Measurements from ENCODE around the gene PIK3AP1. TPM values are rescaled to one million over a fixed set of nuclear protein-coding genes. Genes with fewer than 3 reads are reported as not detected.

PIK3AP1 gene
- total and polyA plus RNA-seq, 2 of the 4 experiments (the other 2 are of a cell fraction), result under 0.01 to 0.14 TPM

GRCh38 chr10:96560489-96560888 is 159.8 kb downstream of the PIK3AP1 start:
- BruUV-seq (replicated peaks), result no TSS peak
- H3K4me3 ChIP-seq (ENCODE audit: insufficient read depth, low read depth, low read length), result no peak overlapping the region
- CTCF ChIA-PET, result no interaction called here
- H2BK20ac ChIP-seq (ENCODE audit: low read depth, low read length), result no peak overlapping the region
- H3K56ac ChIP-seq (ENCODE audit: extremely low read depth, insufficient read depth, low read length), result no peak overlapping the region
- no peak overlapping the region for H3K14ac ChIP-seq (replicated peaks; ENCODE audit: low read depth, low read length)
- peaks cover 19% of the 10 kb centered on the region for H3K36me3 ChIP-seq (ENCODE audit: control insufficient read depth, insufficient read depth, low read length)
- DNase-seq (no peak), ATAC-seq (ENCODE audit: low read depth) (no peak)
- POLR2A ChIA-PET (ENCODE audit: unreplicated experiment), result no interaction called here
- WGBS, 2 experiments (ENCODE audit: extremely low coverage in 2 of 2, insufficient read length in 1 of 2), result no CpG with 5 or more reads among the region's 2 CpGs
- H3K27me3 ChIP-seq (ENCODE audit: control insufficient read depth, insufficient read depth, low read length), result no peaks in the 10 kb centered on the region
- dilution Hi-C loops (cut with HindIII; ENCODE audit: low sequenced_read_pairs, unreplicated experiment) (no loop called here), intact Hi-C loops (cut with micrococcal nuclease) (no loop called here), in situ Hi-C loops (cut with MboI; ENCODE audit: low sequenced_read_pairs) (no loop called here)
- peaks cover 55 to 71% of the 10 kb centered on the region in 2 experiments for H3K79me1 ChIP-seq (ENCODE audit: low read depth in 1 of 2, low read length in 2 of 2)
- no peak overlapping the region for H3K27ac ChIP-seq (ENCODE audit: insufficient read depth, low read length)
- no peak overlapping the region for H2BK5ac ChIP-seq (ENCODE audit: low read depth, low read length, poor library complexity, severe bottlenecking)
- TF ChIP-seq RAD21 (IDR thresholded peaks at IDR 0.05; ENCODE audit: low read length), result no peak
- TF ChIP-seq, protein P1, sequence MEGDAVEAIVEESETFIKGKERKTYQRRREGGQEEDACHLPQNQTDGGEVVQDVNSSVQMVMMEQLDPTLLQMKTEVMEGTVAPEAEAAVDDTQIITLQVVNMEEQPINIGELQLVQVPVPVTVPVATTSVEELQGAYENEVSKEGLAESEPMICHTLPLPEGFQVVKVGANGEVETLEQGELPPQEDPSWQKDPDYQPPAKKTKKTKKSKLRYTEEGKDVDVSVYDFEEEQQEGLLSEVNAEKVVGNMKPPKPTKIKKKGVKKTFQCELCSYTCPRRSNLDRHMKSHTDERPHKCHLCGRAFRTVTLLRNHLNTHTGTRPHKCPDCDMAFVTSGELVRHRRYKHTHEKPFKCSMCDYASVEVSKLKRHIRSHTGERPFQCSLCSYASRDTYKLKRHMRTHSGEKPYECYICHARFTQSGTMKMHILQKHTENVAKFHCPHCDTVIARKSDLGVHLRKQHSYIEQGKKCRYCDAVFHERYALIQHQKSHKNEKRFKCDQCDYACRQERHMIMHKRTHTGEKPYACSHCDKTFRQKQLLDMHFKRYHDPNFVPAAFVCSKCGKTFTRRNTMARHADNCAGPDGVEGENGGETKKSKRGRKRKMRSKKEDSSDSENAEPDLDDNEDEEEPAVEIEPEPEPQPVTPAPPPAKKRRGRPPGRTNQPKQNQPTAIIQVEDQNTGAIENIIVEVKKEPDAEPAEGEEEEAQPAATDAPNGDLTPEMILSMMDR (conservative IDR thresholded peaks at IDR 0.05; ENCODE audit: low read depth, low read length), result no peak
- TF ChIP-seq MAZ (IDR thresholded peaks at IDR 0.05; ENCODE audit: borderline replicate concordance, low read depth, low read length), result no peak
- TF ChIP-seq RCOR1 (IDR thresholded peaks at IDR 0.05; ENCODE audit: insufficient replicate concordance, low read length), result no peak
- no peak for TF ChIP-seq POLR2A (IDR thresholded peaks at IDR 0.05; ENCODE audit: low read depth, low read length)
- no peak for TF ChIP-seq BHLHE40 (IDR thresholded peaks at IDR 0.05; ENCODE audit: low read depth, low read length)
- no peak for TF ChIP-seq USF2 (IDR thresholded peaks at IDR 0.05; ENCODE audit: low read depth, low read length)
- no peak for TF ChIP-seq CHD1 (IDR thresholded peaks at IDR 0.05; ENCODE audit: low read depth, low read length)
- no peak for TF ChIP-seq NFE2L2 (IDR thresholded peaks at IDR 0.05; ENCODE audit: low read depth, low read length)
- H2AFZ ChIP-seq (replicated peaks; ENCODE audit: low read length, poor library complexity), result no peak overlapping the region
- peaks cover 40% of the 10 kb centered on the region for H4K20me1 ChIP-seq (ENCODE audit: insufficient read depth, low read length)
- no peaks in the 10 kb centered on the region for H3K9me3 ChIP-seq (ENCODE audit: control insufficient read depth, insufficient read depth, low read length)
- H3K4me1 ChIP-seq (ENCODE audit: control insufficient read depth, insufficient read depth, low read length), result no peaks in the 10 kb centered on the region; the same call in 1 of the 2 replicates
- no peak overlapping the region for H4K8ac ChIP-seq (ENCODE audit: low read depth in 2 of 2, low read length in 2 of 2)
- H4K5ac ChIP-seq (ENCODE audit: low read depth, low read length), result no peak overlapping the region
- H3K4ac ChIP-seq (ENCODE audit: low read depth, low read length), result no peak overlapping the region
- no peaks in the 10 kb centered on the region for H3K9me1 ChIP-seq (ENCODE audit: insufficient read depth, low read length)
- no peak overlapping the region for H2BK120ac ChIP-seq (ENCODE audit: low read depth, low read length)
- H3K18ac ChIP-seq (ENCODE audit: low read depth, low read length), result no peak overlapping the region
- H3K23ac ChIP-seq (ENCODE audit: low read depth, low read length), result no peak overlapping the region
- no peak overlapping the region for H2AK5ac ChIP-seq (ENCODE audit: low read depth, low read length)
- H4K91ac ChIP-seq (ENCODE audit: insufficient read depth, low read depth, low read length), result no peak overlapping the region
- no peak overlapping the region for H3K9ac ChIP-seq (ENCODE audit: low read depth, low read length)
- H2AK9ac ChIP-seq (replicated peaks; ENCODE audit: low read depth, low read length, poor library complexity), result no peak overlapping the region
- no peak overlapping the region for H2BK15ac ChIP-seq (ENCODE audit: low read depth, low read length)
- no peak overlapping the region for H3K4me2 ChIP-seq (ENCODE audit: low read depth, low read length)
